Measurements from ENCODE around the gene PCSK6.

Gene PCSK6

DNA sequence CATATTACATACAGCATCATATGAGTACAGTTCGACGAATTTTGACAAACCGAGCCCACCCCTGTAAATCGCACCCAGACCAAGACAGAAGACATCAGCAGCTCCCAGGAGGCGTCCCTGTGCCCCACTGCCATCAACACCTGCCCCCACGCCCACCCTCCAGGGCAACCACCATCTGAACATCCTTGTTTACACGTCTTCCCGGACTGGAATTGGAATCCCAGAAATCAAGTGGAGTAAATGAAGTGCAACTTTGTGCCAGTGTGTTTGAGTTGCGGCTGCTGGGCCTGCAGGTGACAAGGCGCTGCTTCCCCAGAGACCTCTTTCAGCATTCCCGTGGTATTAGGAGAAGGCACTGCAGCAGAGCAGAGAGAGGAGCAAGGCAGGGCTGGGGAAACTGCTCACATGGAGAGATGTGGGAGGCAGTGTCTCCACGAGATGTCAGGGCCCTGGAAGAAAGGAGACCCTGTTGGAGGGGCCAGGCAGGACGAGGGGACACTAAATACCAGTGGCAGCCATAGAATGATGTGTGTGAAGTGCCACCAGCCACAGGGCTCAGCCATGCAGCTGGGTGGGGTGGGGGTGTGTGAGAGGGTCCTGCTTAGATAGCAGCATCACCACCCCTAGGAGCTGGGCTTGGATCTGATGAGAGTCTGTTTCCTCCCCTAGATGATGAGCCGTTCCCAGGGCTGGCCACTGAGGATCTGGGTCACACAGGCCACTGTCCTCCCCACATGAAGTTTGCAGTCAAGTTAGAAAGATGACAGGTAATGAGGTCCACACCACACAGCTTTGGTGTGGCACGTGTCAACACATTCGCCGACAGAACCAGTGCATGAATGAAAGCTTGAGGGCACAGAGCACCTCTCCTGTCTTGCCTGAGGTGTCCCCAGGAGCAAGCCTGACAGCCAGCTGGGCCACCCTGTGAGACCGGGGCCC is 33.4 kb upstream of the PCSK6 start:
- H3K4me3 ChIP-seq (ENCODE audit: low read depth, low read length), result no peak overlapping the region
- TF ChIP-seq CTCF (IDR thresholded peaks at IDR 0.05; ENCODE audit: low read depth, low read length), result no peak

DNA sequence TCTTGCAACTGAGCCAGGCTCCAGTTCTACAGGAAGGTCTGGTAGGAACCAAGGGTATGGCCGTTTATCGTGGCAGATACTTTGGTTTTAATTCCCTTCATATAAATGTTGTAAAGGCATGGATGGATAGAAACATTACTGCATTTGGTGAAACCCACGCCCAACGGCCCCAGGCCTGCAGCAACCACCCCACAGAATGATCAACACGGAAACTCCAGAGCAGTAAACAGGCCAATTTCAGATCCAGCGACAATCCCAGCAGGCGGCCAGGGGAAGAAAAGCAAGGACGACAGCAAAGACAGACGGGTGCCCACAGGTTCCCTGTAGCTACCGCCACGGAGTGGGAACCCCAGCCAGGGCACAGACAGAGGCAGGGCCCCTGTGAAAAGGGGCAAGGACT is 32.6 kb upstream of the PCSK6 start:
- TF ChIP-seq CTCF (IDR thresholded peaks at IDR 0.05; ENCODE audit: low read depth, low read length), result no peak
- no peak overlapping the region for H3K4me3 ChIP-seq (ENCODE audit: low read depth, low read length)

DNA sequence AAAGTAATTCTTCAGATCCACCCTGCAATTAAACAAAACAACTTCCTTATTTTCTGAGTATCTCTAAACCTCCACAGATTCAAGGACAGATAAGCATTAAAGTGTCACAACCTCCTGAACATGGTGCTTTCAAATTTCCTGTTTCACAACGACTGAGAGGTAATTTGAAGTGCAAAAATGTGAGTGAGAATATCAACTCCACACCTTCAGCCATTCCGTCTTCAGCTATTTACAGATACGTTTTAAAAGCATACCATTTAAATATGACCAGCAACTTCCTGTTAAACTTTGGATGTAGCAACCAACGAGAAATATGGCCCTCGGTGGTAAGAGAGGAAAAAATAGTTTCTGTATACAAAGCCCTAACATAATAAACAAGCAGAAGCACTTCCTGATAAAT is 32.1 kb upstream of the PCSK6 start:
- no peak for TF ChIP-seq CTCF (IDR thresholded peaks at IDR 0.05; ENCODE audit: low read depth, low read length)
- H3K4me3 ChIP-seq (ENCODE audit: low read depth, low read length), result no peak overlapping the region

- H3K4me3 ChIP-seq (ENCODE audit: low read depth, low read length), result no peak overlapping the region
- no peak for TF ChIP-seq CTCF (IDR thresholded peaks at IDR 0.05; ENCODE audit: low read depth, low read length)
These were observed 31.6 kb upstream of the PCSK6 start for GRCh38 chr15:101521069-101521468.

DNA sequence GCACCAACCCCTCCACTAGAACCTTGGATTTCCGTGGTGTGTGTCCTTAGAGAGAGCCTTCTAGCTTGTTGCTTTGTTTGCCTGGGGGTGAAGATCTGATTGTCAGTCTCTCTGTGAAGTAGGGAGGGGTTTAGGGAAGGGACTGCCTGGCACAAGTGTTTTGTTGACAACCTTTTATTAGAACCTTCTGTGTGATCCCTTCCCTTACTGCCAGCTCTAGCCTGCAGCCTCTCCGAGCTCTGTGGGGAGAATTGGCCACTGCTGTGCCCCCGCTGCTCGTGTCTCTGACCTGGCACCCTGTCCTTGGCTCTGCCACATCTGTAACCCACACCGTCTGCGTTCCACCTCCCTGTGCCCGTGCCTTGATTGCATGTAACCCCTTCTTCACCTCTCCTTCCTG is 30.9 kb upstream of the PCSK6 start:
- no peak for TF ChIP-seq CTCF (IDR thresholded peaks at IDR 0.05; ENCODE audit: low read depth, low read length)
- no peak overlapping the region for H3K4me3 ChIP-seq (ENCODE audit: low read depth, low read length)

- no peak overlapping the region for H3K4me3 ChIP-seq (ENCODE audit: low read depth, low read length)
- TF ChIP-seq CTCF (IDR thresholded peaks at IDR 0.05; ENCODE audit: low read depth, low read length), result no peak
These were observed 28.0 kb upstream of the PCSK6 start for GRCh38 chr15:101517504-101517903.

GRCh38 chr15:101514318-101514717 is 24.8 kb upstream of the PCSK6 start:
- TF ChIP-seq CTCF (IDR thresholded peaks at IDR 0.05; ENCODE audit: low read depth, low read length), result no peak
- H3K4me3 ChIP-seq (ENCODE audit: low read depth, low read length), result no peak overlapping the region

Data from WI38 (cell line).